Colonic mucosa (tissue), 4 donors: ENCODE results near the gene SEMA4D. TPM values are rescaled to one million over a fixed set of nuclear protein-coding genes. Genes with fewer than 3 reads are reported as not detected.

Source experiments
- DNase-seq: peaks from one replicate; pipeline ENCODE4 v3.0.0-alpha.2; 2020
- H3K27ac ChIP-seq: fragments of 200-600 bp; one replicate; pipeline ENCODE4 v1.8.0; 2021
- H3K27me3 ChIP-seq: fragments of 200-600 bp; one replicate; pipeline ENCODE4 v1.8.0; 2021
- H3K36me3 ChIP-seq: fragments of 200-600 bp; one replicate; pipeline ENCODE4 v1.8.0; 2021
- H3K4me1 ChIP-seq: fragments of 200-600 bp; one replicate; pipeline ENCODE4 v1.8.0; 2021; ENCODE audit warnings: mild to moderate bottlenecking
- H3K4me3 ChIP-seq: fragments of 200-600 bp; one replicate; pipeline ENCODE4 v1.8.0; 2021
- H3K9ac ChIP-seq, 2 donors: one replicate each; pipeline ENCODE4 v1.7.0; 2013; ENCODE audit warnings: control low read depth in 2 of 2, low read depth in 2 of 2, low read length in 2 of 2
- H3K9me3 ChIP-seq: fragments of 200-600 bp; one replicate; pipeline ENCODE4 v1.8.0; 2021
- CTCF ChIP-seq: fragments of 200-600 bp; IDR thresholded peaks from one replicate; pipeline ENCODE4 v1.8.0; 2022; ENCODE audit warnings: antibody characterized with exemption, mild to moderate bottlenecking
- intact Hi-C: fragments of 100-400 bp; cut with DNase I; formaldehyde crosslinking; loops from one replicate; pipeline ENCODE4 v1.14.1; 2022
- total RNA-seq, 2 donors: library from RNA; stranded (reverse); fragmentation: NEBNext Ultra II Directional in 1 of 2; extraction: Animal tissue kit (Norgen Biotek cat#: 25700) in 1 of 2; gene quantifications; one replicate each; pipeline ENCODE4 v1.2.1, GENCODE V29; 2021
- donor health status: healthy.
- donor health status: DM: no; HTN: no; CAD: no.
- donor health status: DM: no; HTN: no; CAD: no.

SEMA4D gene
- total RNA-seq, 2 donors from 2014 or later, result 14.7 to 19.0 TPM

GRCh38 chr9:89386797-89387196, 111.1 kb downstream of the SEMA4D start:
- H3K36me3 ChIP-seq, result no peaks in the 10 kb centered on the region
- no peaks in the 10 kb centered on the region for H3K4me1 ChIP-seq
- no peaks in the 10 kb centered on the region for H3K9me3 ChIP-seq
- intact Hi-C loops, result no loop called here
- no peak overlapping the region for H3K4me3 ChIP-seq
- H3K27ac ChIP-seq, result no peak overlapping the region
- no peak for DNase-seq
- no peak for TF ChIP-seq CTCF
- no peaks in the 10 kb centered on the region for H3K27me3 ChIP-seq
- no peak overlapping the region for H3K9ac ChIP-seq

- no peak overlapping the region for H3K9ac ChIP-seq
- H3K36me3 ChIP-seq, result no peaks in the 10 kb centered on the region
- H3K4me3 ChIP-seq, result no peak overlapping the region
- TF ChIP-seq CTCF, result no peak
- DNase-seq, result no peak
- no peaks in the 10 kb centered on the region for H3K9me3 ChIP-seq
- no peaks in the 10 kb centered on the region for H3K4me1 ChIP-seq
- no peaks in the 10 kb centered on the region for H3K27me3 ChIP-seq
- intact Hi-C loops, result no loop called here
- no peak overlapping the region for H3K27ac ChIP-seq
These were observed 111.7 kb downstream of the SEMA4D start for GRCh38 chr9:89386206-89386605.

- Histone ChIP-seq H3K9me3 (no peaks in the 10 kb centered on the region), H3K4me3 (no peak overlapping the region), H3K4me1 (no peaks in the 10 kb centered on the region), H3K9ac (no peak overlapping the region), H3K27me3 (no peaks in the 10 kb centered on the region), H3K27ac (no peak overlapping the region), H3K36me3 (no peaks in the 10 kb centered on the region)
- no peak for TF ChIP-seq CTCF
- intact Hi-C loops, result no loop called here
- DNase-seq, result no peak
These were observed 113.1 kb downstream of the SEMA4D start for GRCh38 chr9:89384783-89385182.

GRCh38 chr9:89383721-89384300, 114.1 kb downstream of the SEMA4D start:
- H3K4me3 ChIP-seq, result no peak overlapping the region
- DNase-seq, result no peak
- TF ChIP-seq CTCF, result no peak
- intact Hi-C loops, result no loop called here
- no peaks in the 10 kb centered on the region for H3K4me1 ChIP-seq
- no peaks in the 10 kb centered on the region for H3K9me3 ChIP-seq
- H3K27ac ChIP-seq, result no peak overlapping the region
- no peaks in the 10 kb centered on the region for H3K27me3 ChIP-seq
- H3K36me3 ChIP-seq, result no peaks in the 10 kb centered on the region
- H3K9ac ChIP-seq, result no peak overlapping the region

- DNase-seq, result no peak
- H3K9ac ChIP-seq, result no peak overlapping the region
- no peaks in the 10 kb centered on the region for H3K4me1 ChIP-seq
- H3K36me3 ChIP-seq, result no peaks in the 10 kb centered on the region
- no peaks in the 10 kb centered on the region for H3K9me3 ChIP-seq
- no peak overlapping the region for H3K4me3 ChIP-seq
- no peak overlapping the region for H3K27ac ChIP-seq
- intact Hi-C loops, result no loop called here
- no peaks in the 10 kb centered on the region for H3K27me3 ChIP-seq
- no peak for TF ChIP-seq CTCF
These were observed 114.7 kb downstream of the SEMA4D start for GRCh38 chr9:89383030-89383720.
